ENCODE results near the gene DRAP1. TPM values are rescaled to one million over a fixed set of nuclear protein-coding genes. Genes with fewer than 3 reads are reported as not detected.
"Not testable (repeated sequence)": the region's sequence is repeated elsewhere in the genome, so short reads cannot be mapped to it uniquely, and the experiment has no call there.

DRAP1 gene
- total RNA-seq, 1 donor from 2014 or later = 50.4 TPM

- no peak for DNase-seq
Measured at GRCh38 chr11:65931773-65932557, 12.7 kb downstream of the DRAP1 start.

- DNase-seq = no peak
Measured at GRCh38 chr11:65932558-65932919, 13.3 kb downstream of the DRAP1 start.

- no peak for DNase-seq
Measured at GRCh38 chr11:65934014-65934413, 14.8 kb downstream of the DRAP1 start.

GRCh38 chr11:65937766-65938165, 18.5 kb downstream of the DRAP1 start:
- DNase-seq = no peak

GRCh38 chr11:65941720-65942310, 22.6 kb downstream of the DRAP1 start:
- DNase-seq = no peak

- DNase-seq = no peak
Measured at GRCh38 chr11:65942531-65942930, 23.3 kb downstream of the DRAP1 start.

GRCh38 chr11:65944191-65944590, 25.0 kb downstream of the DRAP1 start:
- DNase-seq = no peak

- DNase-seq = no peak
Measured at GRCh38 chr11:65944767-65945166, 25.5 kb downstream of the DRAP1 start.

GRCh38 chr11:65945430-65945911, 26.2 kb downstream of the DRAP1 start, which contains the start of gene TSGA10IP:
TSS of gene TSGA10IP (plus strand) at chr11:65945480. CDS start at chr11:65945676, 196 bp downstream.
- no peak for DNase-seq

GRCh38 chr11:65945941-65946558, 26.8 kb downstream of the DRAP1 start:
- no peak for DNase-seq

GRCh38 chr11:65946655-65947054, 27.4 kb downstream of the DRAP1 start:
- no peak for DNase-seq

GRCh38 chr11:65947133-65947532, 27.9 kb downstream of the DRAP1 start:
- DNase-seq = no peak

- DNase-seq = no peak
Measured at GRCh38 chr11:65947603-65948125, 28.4 kb downstream of the DRAP1 start.

GRCh38 chr11:65950711-65951110, 31.5 kb downstream of the DRAP1 start:
- DNase-seq = not testable (repeated sequence)

- DNase-seq = not testable (repeated sequence)
Measured at GRCh38 chr11:65951641-65952040, 32.4 kb downstream of the DRAP1 start.

- DNase-seq = no peak
Measured at GRCh38 chr11:65952052-65952521, 32.9 kb downstream of the DRAP1 start.

GRCh38 chr11:65953471-65953870, 34.2 kb downstream of the DRAP1 start:
- DNase-seq = no peak

GRCh38 chr11:65954771-65955170, 35.5 kb downstream of the DRAP1 start:
- DNase-seq = no peak

GRCh38 chr11:65958291-65958690, 39.1 kb downstream of the DRAP1 start:
- no peak for DNase-seq

GRCh38 chr11:65958774-65959420, 39.7 kb downstream of the DRAP1 start:
- no peak for DNase-seq

GRCh38 chr11:65960824-65961266, 41.6 kb downstream of the DRAP1 start:
- no peak for DNase-seq

All from occipital lobe (tissue), 2 donors.